Progenitor cell of endocrine pancreas (in vitro differentiated cells): ENCODE measurements around the gene KDM5C. TPM values are rescaled to one million over a fixed set of nuclear protein-coding genes. Genes with fewer than 3 reads are reported as not detected.
A peak's percentile ranks its signal among the peaks of the same experiment; 100 is the strongest.

Source experiments
- DNase-seq: peaks from one replicate; pipeline ENCODE4 v3.0.0; 2021; ENCODE audit warnings: low spot score; ENCODE audit not compliant: unreplicated experiment
- H3K27ac Mint-ChIP-seq: 2 replicates; pipeline ENCODE4 v1.8.0; 2021; ENCODE audit warnings: mild to moderate bottlenecking, moderate library complexity, mixed read lengths
- H3K27me3 Mint-ChIP-seq: 2 replicates; pipeline ENCODE4 v1.8.0; 2021; ENCODE audit warnings: mixed read lengths
- H3K36me3 Mint-ChIP-seq: 2 replicates; pipeline ENCODE4 v1.8.0; 2022; ENCODE audit warnings: mixed read lengths; ENCODE audit not compliant: insufficient read depth
- H3K4me1 Mint-ChIP-seq: 2 replicates; pipeline ENCODE4 v1.8.0; 2021; ENCODE audit warnings: low read depth, mixed read lengths
- H3K4me3 Mint-ChIP-seq: 2 replicates; pipeline ENCODE4 v1.8.0; 2021; ENCODE audit warnings: low read depth, mild to moderate bottlenecking, moderate library complexity, mixed read lengths
- H3K9me3 Mint-ChIP-seq: 2 replicates; pipeline ENCODE4 v1.8.0; 2021; ENCODE audit warnings: low read depth, mixed read lengths
- total RNA-seq: library from RNA; stranded (reverse); gene quantifications from 2 replicates; pipeline ENCODE4 v1.2.1, GENCODE V29; 2021
- TF ChIP-seq, protein P1 (sequence below): fragments of 200-600 bp; sonication (generic); IDR thresholded peaks from one replicate; pipeline ENCODE4 v1.5.0; 2021; ENCODE audit warnings: antibody characterized with exemption, mild to moderate bottlenecking; ENCODE audit not compliant: unreplicated experiment

Gene KDM5C
- total RNA-seq, 1 donor from 2014 or later, result 112 TPM

DNA sequence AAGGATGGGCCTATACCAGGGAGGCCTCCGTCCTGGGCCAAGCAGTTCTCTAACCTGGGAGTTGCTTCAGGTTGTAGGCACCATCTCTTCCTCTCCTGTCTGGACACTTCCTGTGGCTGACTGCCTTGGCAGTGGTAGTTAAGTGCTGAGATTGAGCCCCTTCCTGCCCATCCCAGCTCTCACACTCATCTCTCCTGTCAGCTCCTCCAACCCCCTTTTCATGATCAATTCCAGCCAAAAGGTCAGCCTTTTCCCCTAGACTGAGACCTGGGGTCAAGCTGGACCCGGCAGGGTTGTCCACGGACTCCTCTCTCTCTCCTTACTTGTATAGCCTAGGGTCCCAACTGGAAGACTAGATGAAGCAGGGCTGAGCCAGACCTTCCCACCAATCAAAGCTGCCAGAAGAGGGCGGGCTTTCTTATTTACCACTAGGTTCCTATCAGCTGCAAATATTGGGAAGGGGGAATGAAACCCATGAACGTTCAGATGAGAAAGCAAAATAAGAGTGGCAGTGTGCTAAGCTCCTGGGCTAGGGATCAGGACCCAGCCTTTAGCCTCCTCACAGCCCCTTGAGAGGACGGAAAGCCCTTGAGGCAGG, 34.5 kb downstream of the KDM5C start:
- Mint-ChIP-seq H3K36me3 (peaks cover 1% of the 10 kb centered on the region), H3K4me3 (no peak overlapping the region), H3K27me3 (no peaks in the 10 kb centered on the region), H3K9me3 (no peaks in the 10 kb centered on the region), H3K4me1 (no peaks in the 10 kb centered on the region), H3K27ac (no peak overlapping the region)
- no peak for DNase-seq
- TF ChIP-seq, protein P1, sequence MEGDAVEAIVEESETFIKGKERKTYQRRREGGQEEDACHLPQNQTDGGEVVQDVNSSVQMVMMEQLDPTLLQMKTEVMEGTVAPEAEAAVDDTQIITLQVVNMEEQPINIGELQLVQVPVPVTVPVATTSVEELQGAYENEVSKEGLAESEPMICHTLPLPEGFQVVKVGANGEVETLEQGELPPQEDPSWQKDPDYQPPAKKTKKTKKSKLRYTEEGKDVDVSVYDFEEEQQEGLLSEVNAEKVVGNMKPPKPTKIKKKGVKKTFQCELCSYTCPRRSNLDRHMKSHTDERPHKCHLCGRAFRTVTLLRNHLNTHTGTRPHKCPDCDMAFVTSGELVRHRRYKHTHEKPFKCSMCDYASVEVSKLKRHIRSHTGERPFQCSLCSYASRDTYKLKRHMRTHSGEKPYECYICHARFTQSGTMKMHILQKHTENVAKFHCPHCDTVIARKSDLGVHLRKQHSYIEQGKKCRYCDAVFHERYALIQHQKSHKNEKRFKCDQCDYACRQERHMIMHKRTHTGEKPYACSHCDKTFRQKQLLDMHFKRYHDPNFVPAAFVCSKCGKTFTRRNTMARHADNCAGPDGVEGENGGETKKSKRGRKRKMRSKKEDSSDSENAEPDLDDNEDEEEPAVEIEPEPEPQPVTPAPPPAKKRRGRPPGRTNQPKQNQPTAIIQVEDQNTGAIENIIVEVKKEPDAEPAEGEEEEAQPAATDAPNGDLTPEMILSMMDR, result no peak

DNA sequence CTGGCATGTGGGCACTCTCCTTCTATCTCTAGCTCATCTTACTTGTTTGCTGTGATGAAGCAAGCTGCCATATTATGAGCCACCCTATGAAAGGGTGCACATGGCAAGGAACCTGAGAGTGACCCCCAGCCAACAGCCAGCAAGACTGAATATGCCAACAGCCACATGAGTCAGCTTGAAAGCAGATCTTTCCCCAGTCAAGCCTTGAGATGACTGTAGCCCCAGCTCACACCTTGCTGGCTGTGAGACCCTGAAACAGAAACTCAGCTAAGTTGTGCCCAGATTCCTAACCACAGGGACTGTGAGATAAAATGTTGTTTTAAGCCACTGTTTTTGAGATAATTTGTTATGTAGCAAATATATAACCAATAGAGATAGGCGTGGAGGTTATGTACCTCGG, 36.2 kb downstream of the KDM5C start:
- TF ChIP-seq, protein P1, result no peak
- H3K27ac Mint-ChIP-seq, result peak overlapping the region; percentile 56
- DNase-seq, result no peak
- no peak overlapping the region for H3K4me3 Mint-ChIP-seq
- H3K4me1 Mint-ChIP-seq, result no peaks in the 10 kb centered on the region
- no peaks in the 10 kb centered on the region for H3K27me3 Mint-ChIP-seq
- H3K36me3 Mint-ChIP-seq, result no peaks in the 10 kb centered on the region
- peaks cover 4% of the 10 kb centered on the region for H3K9me3 Mint-ChIP-seq

DNA sequence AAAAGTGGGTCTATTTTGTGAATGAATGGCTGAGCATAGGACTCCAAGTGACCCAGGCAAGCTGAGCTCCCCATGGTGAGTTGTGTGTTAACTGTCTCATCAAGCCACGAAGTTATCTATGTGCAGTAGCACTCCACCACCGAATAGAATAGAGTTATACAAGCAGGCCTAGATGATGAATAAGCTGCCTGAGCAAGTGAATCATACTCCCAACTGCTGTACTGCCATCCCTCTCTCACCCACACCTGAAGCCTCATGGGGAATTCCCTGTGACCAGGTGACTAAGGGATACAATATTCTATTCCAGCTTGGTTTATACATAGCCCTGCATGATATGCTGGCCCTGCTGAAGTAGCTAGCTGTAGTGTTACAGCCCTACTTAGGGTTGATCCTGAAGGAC, 38.7 kb downstream of the KDM5C start:
- Mint-ChIP-seq H3K9me3 (peaks cover 6% of the 10 kb centered on the region), H3K4me1 (no peaks in the 10 kb centered on the region), H3K27me3 (no peaks in the 10 kb centered on the region), H3K4me3 (no peak overlapping the region), H3K36me3 (no peaks in the 10 kb centered on the region), H3K27ac (no peak overlapping the region)
- no peak for DNase-seq
- TF ChIP-seq, protein P1, result no peak

DNA sequence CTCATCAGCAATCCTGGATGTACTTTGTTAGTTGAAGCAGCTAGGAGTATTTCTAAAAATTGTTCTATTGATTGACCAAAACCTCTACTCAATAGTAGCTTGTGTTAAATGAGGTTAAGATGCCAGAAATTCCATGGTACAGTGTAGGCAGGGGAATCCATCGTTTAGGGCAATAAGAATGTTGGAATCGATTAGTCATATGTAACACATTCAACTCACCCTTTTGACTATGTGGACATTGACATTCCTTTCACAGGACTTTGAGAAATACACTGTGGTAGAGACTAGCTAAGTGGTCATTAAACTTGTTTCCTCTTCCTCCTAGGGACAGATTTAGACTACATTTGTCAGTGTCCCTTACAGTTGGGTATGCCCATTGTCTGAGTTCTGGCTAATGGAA, 40.2 kb downstream of the KDM5C start:
- DNase-seq, result no peak
- H3K9me3 Mint-ChIP-seq, result peaks cover 13% of the 10 kb centered on the region
- TF ChIP-seq, protein P1, result no peak
- H3K36me3 Mint-ChIP-seq, result no peaks in the 10 kb centered on the region
- no peak overlapping the region for H3K4me3 Mint-ChIP-seq
- H3K4me1 Mint-ChIP-seq, result no peaks in the 10 kb centered on the region
- no peak overlapping the region for H3K27ac Mint-ChIP-seq
- H3K27me3 Mint-ChIP-seq, result no peaks in the 10 kb centered on the region

DNA sequence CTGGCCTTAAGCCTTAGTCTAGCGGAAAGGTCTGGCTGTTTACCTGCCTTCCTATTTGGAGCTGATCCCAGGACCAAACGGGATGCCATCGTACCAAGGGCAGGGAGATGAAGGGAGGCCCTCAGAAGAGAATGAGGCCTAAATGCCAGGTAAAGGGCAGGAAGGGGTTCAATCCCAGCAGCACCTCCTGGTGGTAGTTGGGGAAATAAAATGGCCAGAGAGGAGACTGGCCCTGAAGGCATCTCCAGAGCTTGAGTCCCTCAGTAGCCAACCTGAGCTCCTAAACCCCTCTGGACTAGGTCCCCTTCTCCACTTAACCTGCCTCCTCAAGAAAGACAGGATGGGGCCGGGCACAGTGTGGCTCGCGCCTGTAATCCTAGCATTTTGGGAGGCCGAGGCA, 53.7 kb downstream of the KDM5C start:
- no peak for DNase-seq
- TF ChIP-seq, protein P1, result no peak
- no peak overlapping the region for H3K27ac Mint-ChIP-seq
- H3K36me3 Mint-ChIP-seq, result peaks cover 11% of the 10 kb centered on the region
- no peaks in the 10 kb centered on the region for H3K27me3 Mint-ChIP-seq
- no peaks in the 10 kb centered on the region for H3K4me1 Mint-ChIP-seq
- peaks cover 15% of the 10 kb centered on the region for H3K9me3 Mint-ChIP-seq
- H3K4me3 Mint-ChIP-seq, result no peak overlapping the region
